SJSA1 (cell line): Measurements from ENCODE around the gene ZNF394. TPM values are rescaled to one million over a fixed set of nuclear protein-coding genes. Genes with fewer than 3 reads are reported as not detected.
A peak's percentile ranks its signal among the peaks of the same experiment; 100 is the strongest.

ENCODE experiments used
- DNase-seq, 2 experiments: peaks; one replicate each; pipeline ENCODE4 v3.0.0-alpha.2; 2015 to 2020; ENCODE audit warnings: low spot score in 2 of 2, low read depth in 1 of 2
- H3K27ac ChIP-seq: fragments of 250-450 bp; sonication (Bioruptor Pico); 2 replicates; pipeline ENCODE4 v1.5.1; 2020; ENCODE audit warnings: mild to moderate bottlenecking, moderate library complexity
- H3K27me3 ChIP-seq: fragments of 250-450 bp; sonication (Bioruptor Pico); replicated peaks from 2 replicates; pipeline ENCODE4 v1.5.1; 2020; ENCODE audit warnings: mild to moderate bottlenecking, moderate library complexity
- H3K36me3 ChIP-seq: fragments of 250-450 bp; sonication (Bioruptor Pico); 2 replicates; pipeline ENCODE4 v1.5.1; 2020; ENCODE audit warnings: mild to moderate bottlenecking
- H3K4me1 ChIP-seq: fragments of 250-450 bp; sonication (Bioruptor Pico); replicated peaks from 2 replicates; pipeline ENCODE4 v1.6.1; 2021; ENCODE audit warnings: mild to moderate bottlenecking
- H3K4me3 ChIP-seq: fragments of 250-450 bp; sonication (Bioruptor Pico); 2 replicates; pipeline ENCODE4 v1.5.1; 2020; ENCODE audit warnings: mild to moderate bottlenecking
- H3K9me3 ChIP-seq: fragments of 250-450 bp; sonication (Bioruptor Pico); replicated peaks from 2 replicates; pipeline ENCODE4 v1.5.1; 2020; ENCODE audit warnings: mild to moderate bottlenecking
- total RNA-seq: library from RNA; depleted of rRNA; stranded (reverse); fragments of >200 nt; shearing (Covaris generic); gene quantifications from 2 replicates; pipeline ENCODE4 v1.2.3, GENCODE V29; 2014

Gene ZNF394
- total RNA-seq, 1 experiment from 2014 or later, result 24.0 TPM

DNA sequence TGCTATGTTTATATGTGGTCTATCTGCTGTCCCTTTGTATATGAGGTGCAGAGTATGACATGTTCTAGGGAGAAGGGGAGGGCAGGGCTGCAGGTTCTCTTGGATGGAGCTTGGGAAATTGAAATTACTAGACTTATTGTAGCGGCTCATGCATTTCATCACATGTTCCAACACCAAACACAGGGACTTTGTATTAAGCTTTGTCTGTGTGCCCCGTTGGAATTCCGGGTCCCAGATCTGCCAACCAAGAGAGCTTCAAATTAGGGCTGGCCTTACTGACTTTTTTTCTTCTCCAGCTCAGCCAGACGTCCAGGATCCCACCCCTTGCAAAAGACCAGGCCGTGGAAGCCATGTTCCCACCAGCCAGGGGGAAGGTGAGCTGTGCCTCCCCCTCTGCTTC is 24.0 kb downstream of the ZNF394 start:
- Histone ChIP-seq H3K27ac (no peak overlapping the region), H3K27me3 (no peaks in the 10 kb centered on the region), H3K4me3 (no peak overlapping the region), H3K9me3 (0 out of 2 replicates have a peak, but pooled peaks cover 2% of the 10 kb centered on the region), H3K4me1 (peaks cover 11% of the 10 kb centered on the region), H3K36me3 (peaks cover 56% of the 10 kb centered on the region)
- no peak for DNase-seq

- H3K27ac ChIP-seq, result peak overlapping the region; percentile 9; the same call in 1 of the 2 replicates
- peak overlapping the region; percentile 72 for H3K4me3 ChIP-seq
- H3K27me3 ChIP-seq, result no peaks in the 10 kb centered on the region
- peaks cover 13% of the 10 kb centered on the region for H3K4me1 ChIP-seq
- H3K9me3 ChIP-seq, result 0 out of 2 replicates have a peak, but pooled peaks cover 3% of the 10 kb centered on the region
- H3K36me3 ChIP-seq, result peaks cover 27% of the 10 kb centered on the region
- DNase-seq, result peak in 1 of 2 experiments; percentile 50
Measured at GRCh38 chr7:99473315-99473596, 26.8 kb downstream of the ZNF394 start.

GRCh38 chr7:99472561-99473314 is 27.3 kb downstream of the ZNF394 start, which contains the start of gene ZNF789:
Gene ZNF789, plus strand, starts transcription at chr7:99472890. Its CDS starts 3,567 bp downstream, at chr7:99476457.
- Histone ChIP-seq H3K9me3 (0 out of 2 replicates have a peak, but pooled peaks cover 3% of the 10 kb centered on the region), H3K36me3 (peaks cover 22% of the 10 kb centered on the region), H3K4me1 (peaks cover 13% of the 10 kb centered on the region), H3K4me3 (peak within 1 kb of the TSS; percentile 72), H3K27ac (peak within 1 kb of the TSS; percentile 56), H3K27me3 (no peaks in the 10 kb centered on the region)
- DNase-seq, result peak; percentile 95 to 97

GRCh38 chr7:99469381-99470065 is 30.6 kb downstream of the ZNF394 start:
- Histone ChIP-seq H3K9me3 (0 out of 2 replicates have a peak, but pooled peaks cover 3% of the 10 kb centered on the region), H3K36me3 (peaks cover 19% of the 10 kb centered on the region), H3K4me3 (no peak overlapping the region), H3K27ac (no peak overlapping the region), H3K27me3 (no peaks in the 10 kb centered on the region), H3K4me1 (peaks cover 25% of the 10 kb centered on the region)
- DNase-seq, result no peak

DNA sequence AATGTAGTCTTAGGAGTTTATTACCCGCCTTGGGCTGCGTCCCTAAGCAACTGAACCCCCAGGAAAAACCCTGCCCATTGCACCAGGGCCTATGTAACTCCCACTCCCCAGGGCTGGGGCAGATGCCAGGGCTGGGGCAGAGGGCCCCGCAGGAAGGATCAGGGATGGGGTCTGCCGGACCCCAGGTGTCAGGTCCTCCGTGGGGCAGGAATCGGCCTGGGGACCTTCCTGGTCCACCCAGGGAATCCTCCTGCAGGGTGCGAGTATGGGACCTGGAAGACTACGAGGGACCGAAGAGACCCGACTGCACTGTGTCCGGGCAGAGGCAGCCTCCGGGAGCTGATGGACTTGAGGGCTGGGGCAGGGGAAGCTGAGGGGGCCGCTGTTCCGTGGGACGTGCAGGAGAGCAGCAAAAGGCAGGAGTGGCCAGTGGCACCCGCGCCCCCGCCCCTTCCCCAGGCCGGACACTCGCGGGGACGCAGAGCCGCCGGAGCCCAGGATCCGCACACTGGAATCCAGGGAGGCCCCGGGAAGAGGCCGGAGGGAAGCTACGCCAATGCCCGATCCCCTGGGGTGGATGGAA is 31.7 kb downstream of the ZNF394 start:
- Histone ChIP-seq H3K27ac (no peak overlapping the region), H3K4me3 (no peak overlapping the region), H3K27me3 (no peaks in the 10 kb centered on the region), H3K9me3 (0 out of 2 replicates have a peak, but pooled peaks cover 3% of the 10 kb centered on the region), H3K36me3 (peaks cover 20% of the 10 kb centered on the region), H3K4me1 (peaks cover 19% of the 10 kb centered on the region)
- no peak for DNase-seq

DNA sequence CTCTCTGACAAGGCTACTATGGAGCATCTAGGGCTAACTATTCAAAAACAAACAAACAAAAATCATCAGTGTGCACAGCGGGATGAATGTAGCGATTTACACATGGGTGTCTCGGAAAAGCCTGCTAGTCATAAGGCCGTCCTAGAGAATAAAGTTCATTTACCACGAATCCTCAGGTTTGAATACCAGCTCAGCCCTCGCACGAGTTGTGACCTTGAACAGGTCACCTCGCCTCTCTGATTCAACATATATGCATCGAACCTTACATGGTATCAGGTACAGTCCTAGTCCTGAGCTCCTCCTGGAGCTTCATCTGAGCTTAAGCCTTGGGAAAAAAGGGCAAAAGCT is 34.7 kb downstream of the ZNF394 start:
- Histone ChIP-seq H3K27me3 (no peaks in the 10 kb centered on the region), H3K4me1 (peaks cover 12% of the 10 kb centered on the region), H3K36me3 (peaks cover 45% of the 10 kb centered on the region), H3K9me3 (no peaks in the 10 kb centered on the region), H3K4me3 (peak overlapping the region; percentile 70), H3K27ac (peak overlapping the region; percentile 43)
- DNase-seq, result no peak

DNA sequence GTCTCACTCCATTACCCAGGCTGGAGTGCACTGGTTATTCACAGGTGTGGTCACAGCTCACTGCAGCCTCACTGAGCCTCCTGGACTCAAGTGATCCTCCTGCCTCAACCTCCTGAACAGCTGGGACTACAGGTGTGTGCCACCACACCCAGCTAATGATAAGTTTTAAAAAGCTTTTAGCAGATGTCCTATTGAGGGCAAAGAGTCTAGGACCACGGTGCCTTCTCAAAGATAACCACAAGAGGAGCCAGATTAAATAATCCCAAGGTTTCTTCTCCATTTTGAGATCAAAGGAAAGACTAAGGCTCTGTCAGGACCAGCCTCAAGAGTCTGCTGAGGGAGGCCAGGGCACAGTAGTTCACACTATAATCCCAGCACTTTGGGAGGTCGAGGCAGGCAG is 38.9 kb downstream of the ZNF394 start:
- H3K36me3 ChIP-seq, result peaks cover 87% of the 10 kb centered on the region
- no peak for DNase-seq
- peaks cover 10% of the 10 kb centered on the region for H3K4me1 ChIP-seq
- H3K9me3 ChIP-seq, result no peaks in the 10 kb centered on the region
- no peaks in the 10 kb centered on the region for H3K27me3 ChIP-seq
- H3K27ac ChIP-seq, result no peak overlapping the region
- no peak overlapping the region for H3K4me3 ChIP-seq

DNA sequence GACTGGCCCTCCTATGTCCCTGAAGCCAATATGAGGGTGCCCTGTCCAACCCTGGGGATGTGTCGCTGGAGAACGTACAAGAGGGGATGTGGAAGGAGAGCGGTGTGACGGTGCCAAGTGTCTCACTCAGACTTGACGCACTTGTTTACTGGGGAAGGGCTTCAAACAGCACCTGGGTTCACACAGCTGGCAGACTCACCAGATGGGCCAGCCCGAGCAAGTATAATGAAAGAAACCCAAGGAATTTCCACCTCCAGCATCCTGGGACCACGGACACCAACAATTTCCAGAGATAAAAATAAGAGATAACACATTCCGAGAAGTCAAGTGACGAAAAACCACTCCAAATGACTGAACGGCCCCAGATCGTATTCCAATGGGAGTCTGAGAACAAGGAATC is 39.4 kb downstream of the ZNF394 start:
- no peak overlapping the region for H3K27ac ChIP-seq
- H3K4me1 ChIP-seq, result peaks cover 8% of the 10 kb centered on the region
- no peak for DNase-seq
- no peaks in the 10 kb centered on the region for H3K9me3 ChIP-seq
- no peaks in the 10 kb centered on the region for H3K27me3 ChIP-seq
- H3K36me3 ChIP-seq, result peaks cover 92% of the 10 kb centered on the region
- H3K4me3 ChIP-seq, result no peak overlapping the region

GRCh38 chr7:99459087-99459486 is 41.0 kb downstream of the ZNF394 start:
- no peak for DNase-seq
- Histone ChIP-seq H3K27me3 (no peaks in the 10 kb centered on the region), H3K27ac (no peak overlapping the region), H3K36me3 (peaks cover 96% of the 10 kb centered on the region), H3K4me1 (no peaks in the 10 kb centered on the region), H3K4me3 (no peak overlapping the region), H3K9me3 (no peaks in the 10 kb centered on the region; the same call in 1 of the 2 replicates)

GRCh38 chr7:99457650-99458493 is 42.2 kb downstream of the ZNF394 start:
- Histone ChIP-seq H3K27ac (no peak overlapping the region), H3K27me3 (no peaks in the 10 kb centered on the region), H3K4me3 (no peak overlapping the region), H3K36me3 (peaks cover 97% of the 10 kb centered on the region), H3K9me3 (no peaks in the 10 kb centered on the region; the same call in 1 of the 2 replicates), H3K4me1 (no peaks in the 10 kb centered on the region)
- no peak for DNase-seq

- H3K9me3 ChIP-seq, result no peaks in the 10 kb centered on the region; the same call in 1 of the 2 replicates
Measured at GRCh38 chr7:99457050-99457649, 42.9 kb downstream of the ZNF394 start.

GRCh38 chr7:99456288-99456687 is 43.8 kb downstream of the ZNF394 start:
- peaks cover 100% of the 10 kb centered on the region for H3K36me3 ChIP-seq
- H3K9me3 ChIP-seq, result no peaks in the 10 kb centered on the region; the same call in 1 of the 2 replicates
- no peak overlapping the region for H3K27ac ChIP-seq
- H3K27me3 ChIP-seq, result no peaks in the 10 kb centered on the region
- no peaks in the 10 kb centered on the region for H3K4me1 ChIP-seq
- no peak for DNase-seq
- H3K4me3 ChIP-seq, result no peak overlapping the region

More at GRCh38 chr7:99457050-99457649, 42.9 kb downstream of the ZNF394 start:
- Histone ChIP-seq H3K4me3 (no peak overlapping the region), H3K36me3 (peaks cover 98% of the 10 kb centered on the region), H3K27ac (no peak overlapping the region), H3K4me1 (no peaks in the 10 kb centered on the region), H3K27me3 (no peaks in the 10 kb centered on the region)
- DNase-seq, result no peak

GRCh38 chr7:99455874-99456273 is 44.2 kb downstream of the ZNF394 start:
- Histone ChIP-seq H3K4me1 (no peaks in the 10 kb centered on the region), H3K36me3 (peaks cover 100% of the 10 kb centered on the region), H3K27me3 (no peaks in the 10 kb centered on the region), H3K4me3 (no peak overlapping the region), H3K27ac (no peak overlapping the region), H3K9me3 (no peaks in the 10 kb centered on the region; the same call in 1 of the 2 replicates)
- DNase-seq, result no peak
